ENCODE measurements around the gene GALNT10.

GALNT10 gene

DNA sequence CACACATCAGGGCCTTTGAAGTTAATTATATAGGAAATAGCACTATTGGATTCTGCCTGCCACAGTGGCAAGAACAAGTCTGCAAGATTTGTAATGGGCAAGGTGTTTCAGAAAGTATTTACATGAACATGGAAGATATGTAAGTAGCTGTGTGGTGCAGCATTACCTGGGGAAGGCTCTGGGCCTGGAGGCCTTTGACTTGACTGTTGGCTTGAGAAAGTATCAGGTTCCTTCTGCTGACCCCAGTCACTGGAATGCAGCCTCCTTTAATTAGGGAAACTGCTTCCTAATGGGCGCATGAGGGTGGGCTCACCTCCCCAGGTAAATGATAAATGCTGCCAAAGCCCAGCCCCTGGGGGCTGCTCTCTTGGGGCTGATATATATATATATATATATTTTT, 102.7 kb downstream of the GALNT10 start:
- no peak overlapping the region for H2AK5ac ChIP-seq (ENCODE audit: low read length)
- no peak overlapping the region for H4K5ac ChIP-seq (ENCODE audit: low read length)
- no peak overlapping the region for H3K4me3 ChIP-seq (ENCODE audit: low read length)
- H2BK5ac ChIP-seq (ENCODE audit: low read length) = no peak overlapping the region
- H3K79me2 ChIP-seq (ENCODE audit: control insufficient read depth, insufficient read depth, low read length) = no peaks in the 10 kb centered on the region
- no peak overlapping the region for H4K8ac ChIP-seq (ENCODE audit: low read depth, low read length)
- DNase-seq = no peak
- no peak overlapping the region for H3K4me2 ChIP-seq (ENCODE audit: low read length)
- H3K4ac ChIP-seq (ENCODE audit: low read depth, low read length) = no peak overlapping the region
- H3K4me1 ChIP-seq (ENCODE audit: control insufficient read depth, low read depth, low read length) = peaks cover 5% of the 10 kb centered on the region
- WGBS (ENCODE audit: extremely low coverage, insufficient coverage, low lambda C conversion rate) = no CpG with 5 or more reads among the region's 1 CpG
- no peak overlapping the region for H2BK120ac ChIP-seq (ENCODE audit: low read depth, low read length)
- H2BK15ac ChIP-seq (replicated peaks; ENCODE audit: low read depth) = no peak overlapping the region
- H3K36me3 ChIP-seq (ENCODE audit: control insufficient read depth, insufficient read depth, low read length) = no peaks in the 10 kb centered on the region
- no peak overlapping the region for H3K23ac ChIP-seq (ENCODE audit: low read length)
- no peak overlapping the region for H3K18ac ChIP-seq (ENCODE audit: low read length)
- H3K27me3 ChIP-seq (ENCODE audit: insufficient read depth, low read length, poor library complexity) = no peaks in the 10 kb centered on the region
- no peak overlapping the region for H3K27ac ChIP-seq (ENCODE audit: low read depth, low read length)
- no peak overlapping the region for H3K56ac ChIP-seq (ENCODE audit: low read length)
- H3K9ac ChIP-seq (ENCODE audit: low read length) = no peak overlapping the region
- H3K79me1 ChIP-seq (ENCODE audit: low read length) = no peaks in the 10 kb centered on the region

GRCh38 chr5:154295551-154295950, 105.0 kb downstream of the GALNT10 start:
- Histone ChIP-seq H3K9ac (ENCODE audit: low read length) (no peak overlapping the region), H3K4me2 (ENCODE audit: low read length) (no peak overlapping the region), H2AK5ac (ENCODE audit: low read length) (no peak overlapping the region), H3K23ac (ENCODE audit: low read length) (no peak overlapping the region), H3K79me1 (ENCODE audit: low read length) (no peaks in the 10 kb centered on the region), H3K4ac (ENCODE audit: low read depth, low read length) (no peak overlapping the region), H3K4me3 (ENCODE audit: low read length) (no peak overlapping the region), H3K4me1 (ENCODE audit: control insufficient read depth, low read depth, low read length) (no peaks in the 10 kb centered on the region), H4K5ac (ENCODE audit: low read length) (no peak overlapping the region), H3K36me3 (ENCODE audit: control insufficient read depth, insufficient read depth, low read length) (no peaks in the 10 kb centered on the region), H2BK120ac (ENCODE audit: low read depth, low read length) (no peak overlapping the region), H3K79me2 (ENCODE audit: control insufficient read depth, insufficient read depth, low read length) (no peaks in the 10 kb centered on the region), H3K27me3 (ENCODE audit: insufficient read depth, low read length, poor library complexity) (no peaks in the 10 kb centered on the region), H3K27ac (ENCODE audit: low read depth, low read length) (no peak overlapping the region), H4K8ac (ENCODE audit: low read depth, low read length) (no peak overlapping the region), H2BK15ac (replicated peaks; ENCODE audit: low read depth) (no peak overlapping the region), H2BK5ac (ENCODE audit: low read length) (no peak overlapping the region), H3K18ac (ENCODE audit: low read length) (no peak overlapping the region), H3K56ac (ENCODE audit: low read length) (no peak overlapping the region)
- DNase-seq = no peak
- no CpG with 5 or more reads among the region's 1 CpG for WGBS (ENCODE audit: extremely low coverage, insufficient coverage, low lambda C conversion rate)

GRCh38 chr5:154296525-154297159, 106.1 kb downstream of the GALNT10 start:
- Histone ChIP-seq H3K79me2 (ENCODE audit: control insufficient read depth, insufficient read depth, low read length) (no peaks in the 10 kb centered on the region), H2BK5ac (ENCODE audit: low read length) (no peak overlapping the region), H3K27me3 (ENCODE audit: insufficient read depth, low read length, poor library complexity) (no peaks in the 10 kb centered on the region), H3K18ac (ENCODE audit: low read length) (no peak overlapping the region), H3K4me3 (ENCODE audit: low read length) (no peak overlapping the region), H3K79me1 (ENCODE audit: low read length) (no peaks in the 10 kb centered on the region), H3K4me2 (ENCODE audit: low read length) (no peak overlapping the region), H4K8ac (ENCODE audit: low read depth, low read length) (no peak overlapping the region), H2AK5ac (ENCODE audit: low read length) (no peak overlapping the region), H4K5ac (ENCODE audit: low read length) (no peak overlapping the region), H3K4ac (ENCODE audit: low read depth, low read length) (no peak overlapping the region), H3K36me3 (ENCODE audit: control insufficient read depth, insufficient read depth, low read length) (no peaks in the 10 kb centered on the region), H3K9ac (ENCODE audit: low read length) (no peak overlapping the region), H2BK15ac (replicated peaks; ENCODE audit: low read depth) (no peak overlapping the region), H3K56ac (ENCODE audit: low read length) (no peak overlapping the region), H3K23ac (ENCODE audit: low read length) (no peak overlapping the region), H2BK120ac (ENCODE audit: low read depth, low read length) (no peak overlapping the region), H3K4me1 (ENCODE audit: control insufficient read depth, low read depth, low read length) (no peaks in the 10 kb centered on the region), H3K27ac (ENCODE audit: low read depth, low read length) (no peak overlapping the region)
- no CpG with 5 or more reads among the region's 6 CpGs for whole genome bisulfite sequencing (ENCODE audit: extremely low coverage, insufficient coverage, low lambda C conversion rate)
- no peak for DNase-seq

GRCh38 chr5:154298065-154298464, 107.5 kb downstream of the GALNT10 start:
- no peak overlapping the region for H2BK15ac ChIP-seq (replicated peaks; ENCODE audit: low read depth)
- no peak overlapping the region for H3K4me3 ChIP-seq (ENCODE audit: low read length)
- no peak overlapping the region for H3K18ac ChIP-seq (ENCODE audit: low read length)
- H3K27ac ChIP-seq (ENCODE audit: low read depth, low read length) = no peak overlapping the region
- H2BK120ac ChIP-seq (ENCODE audit: low read depth, low read length) = no peak overlapping the region
- no peak overlapping the region for H3K4me2 ChIP-seq (ENCODE audit: low read length)
- no peak overlapping the region for H3K23ac ChIP-seq (ENCODE audit: low read length)
- no peak overlapping the region for H4K8ac ChIP-seq (ENCODE audit: low read depth, low read length)
- WGBS (ENCODE audit: extremely low coverage, insufficient coverage, low lambda C conversion rate) = no CpG with 5 or more reads among the region's 3 CpGs
- H3K36me3 ChIP-seq (ENCODE audit: control insufficient read depth, insufficient read depth, low read length) = no peaks in the 10 kb centered on the region
- DNase-seq = no peak
- no peak overlapping the region for H3K9ac ChIP-seq (ENCODE audit: low read length)
- no peak overlapping the region for H4K5ac ChIP-seq (ENCODE audit: low read length)
- no peak overlapping the region for H3K4ac ChIP-seq (ENCODE audit: low read depth, low read length)
- H2BK5ac ChIP-seq (ENCODE audit: low read length) = no peak overlapping the region
- no peaks in the 10 kb centered on the region for H3K4me1 ChIP-seq (ENCODE audit: control insufficient read depth, low read depth, low read length)
- no peak overlapping the region for H3K56ac ChIP-seq (ENCODE audit: low read length)
- H3K27me3 ChIP-seq (ENCODE audit: insufficient read depth, low read length, poor library complexity) = no peaks in the 10 kb centered on the region
- H3K79me1 ChIP-seq (ENCODE audit: low read length) = no peaks in the 10 kb centered on the region
- no peak overlapping the region for H2AK5ac ChIP-seq (ENCODE audit: low read length)
- H3K79me2 ChIP-seq (ENCODE audit: control insufficient read depth, insufficient read depth, low read length) = no peaks in the 10 kb centered on the region

GRCh38 chr5:154300207-154300883, 109.8 kb downstream of the GALNT10 start:
- Histone ChIP-seq H3K27ac (ENCODE audit: low read depth, low read length) (no peak overlapping the region), H3K27me3 (ENCODE audit: insufficient read depth, low read length, poor library complexity) (no peaks in the 10 kb centered on the region), H3K36me3 (ENCODE audit: control insufficient read depth, insufficient read depth, low read length) (no peaks in the 10 kb centered on the region), H4K8ac (ENCODE audit: low read depth, low read length) (no peak overlapping the region), H2BK120ac (ENCODE audit: low read depth, low read length) (no peak overlapping the region), H3K9ac (ENCODE audit: low read length) (no peak overlapping the region), H2BK15ac (replicated peaks; ENCODE audit: low read depth) (no peak overlapping the region), H2BK5ac (ENCODE audit: low read length) (no peak overlapping the region), H4K5ac (ENCODE audit: low read length) (no peak overlapping the region), H3K4me3 (ENCODE audit: low read length) (no peak overlapping the region), H3K4me2 (ENCODE audit: low read length) (no peak overlapping the region), H3K23ac (ENCODE audit: low read length) (no peak overlapping the region), H3K56ac (ENCODE audit: low read length) (no peak overlapping the region), H3K4me1 (ENCODE audit: control insufficient read depth, low read depth, low read length) (no peaks in the 10 kb centered on the region), H3K79me1 (ENCODE audit: low read length) (no peaks in the 10 kb centered on the region), H3K18ac (ENCODE audit: low read length) (no peak overlapping the region), H3K79me2 (ENCODE audit: control insufficient read depth, insufficient read depth, low read length) (no peaks in the 10 kb centered on the region), H3K4ac (ENCODE audit: low read depth, low read length) (no peak overlapping the region), H2AK5ac (ENCODE audit: low read length) (no peak overlapping the region)
- DNase-seq = no peak
- no CpG with 5 or more reads among the region's 4 CpGs for WGBS (ENCODE audit: extremely low coverage, insufficient coverage, low lambda C conversion rate)

- H3K18ac ChIP-seq (ENCODE audit: low read length) = no peak overlapping the region
- no peak overlapping the region for H4K8ac ChIP-seq (ENCODE audit: low read depth, low read length)
- no peaks in the 10 kb centered on the region for H3K4me1 ChIP-seq (ENCODE audit: control insufficient read depth, low read depth, low read length)
- H3K27me3 ChIP-seq (ENCODE audit: insufficient read depth, low read length, poor library complexity) = no peaks in the 10 kb centered on the region
- H3K79me2 ChIP-seq (ENCODE audit: control insufficient read depth, insufficient read depth, low read length) = no peaks in the 10 kb centered on the region
- WGBS (ENCODE audit: extremely low coverage, insufficient coverage, low lambda C conversion rate) = no CpG with 5 or more reads among the region's 3 CpGs
- H3K36me3 ChIP-seq (ENCODE audit: control insufficient read depth, insufficient read depth, low read length) = no peaks in the 10 kb centered on the region
- H2BK5ac ChIP-seq (ENCODE audit: low read length) = no peak overlapping the region
- DNase-seq = no peak
- no peak overlapping the region for H3K4ac ChIP-seq (ENCODE audit: low read depth, low read length)
- no peaks in the 10 kb centered on the region for H3K79me1 ChIP-seq (ENCODE audit: low read length)
- H4K5ac ChIP-seq (ENCODE audit: low read length) = no peak overlapping the region
- no peak overlapping the region for H3K27ac ChIP-seq (ENCODE audit: low read depth, low read length)
- no peak overlapping the region for H2BK120ac ChIP-seq (ENCODE audit: low read depth, low read length)
- no peak overlapping the region for H2AK5ac ChIP-seq (ENCODE audit: low read length)
- H2BK15ac ChIP-seq (replicated peaks; ENCODE audit: low read depth) = no peak overlapping the region
- no peak overlapping the region for H3K56ac ChIP-seq (ENCODE audit: low read length)
- H3K9ac ChIP-seq (ENCODE audit: low read length) = no peak overlapping the region
- H3K23ac ChIP-seq (ENCODE audit: low read length) = no peak overlapping the region
- no peak overlapping the region for H3K4me3 ChIP-seq (ENCODE audit: low read length)
- no peak overlapping the region for H3K4me2 ChIP-seq (ENCODE audit: low read length)
Measured at GRCh38 chr5:154301726-154302125, 111.2 kb downstream of the GALNT10 start.

Measured in mesendoderm (in vitro differentiated cells).